HepG2 (cell line): ENCODE results near the gene API5. TPM values are rescaled to one million over a fixed set of nuclear protein-coding genes. Genes with fewer than 3 reads are reported as not detected.

Experiments used
- ATAC-seq: fragments of 200-7000 bp; cut with Tn5 transposase; 3 replicates; pipeline ENCODE4 v1.9.1; 2020; ENCODE audit warnings: mild to moderate bottlenecking, moderate library complexity
- BruUV-seq: library from RNA; stranded (reverse); fragments of 400-500 nt; replicated peaks from 2 replicates; lab custom pipeline; 2021; lab: Mats Ljungman, UMichigan
- CTCF ChIA-PET: fragments of 300-600 bp; formaldehyde crosslinking; extraction: SDS; loops from one replicate; lab custom pipeline; 2021; ENCODE audit warnings: low total read pairs, inconsistent platforms, low intra/inter-chr PET ratio; lab: Yijun Ruan, JAX
- POLR2A ChIA-PET: fragments of 350-600 bp; sonication (Branson Sonifier 250); formaldehyde crosslinking; loops from one replicate; lab custom pipeline; 2020; ENCODE audit warnings: antibody characterized with exemption, inconsistent platforms; lab: Yijun Ruan, JAX
- DNase-seq: peaks from one replicate; pipeline ENCODE4 v3.0.0-alpha.2; 2015; ENCODE audit warnings: low spot score
- FAIRE-seq: peaks from 3 replicates; lab custom pipeline; 2011; peaks lifted over from hg19 to GRCh38; lab: Jason Lieb, UNC
- H2AFZ ChIP-seq: one replicate; pipeline ENCODE4 v1.6.1; 2011; ENCODE audit warnings: low read length, inconsistent platforms
- H3K27ac ChIP-seq: fragments of 300-600 bp; 3 replicates; pipeline ENCODE4 v1.8.0; 2011; ENCODE audit warnings: mixed run types, mild to moderate bottlenecking, mixed read lengths, low read length, inconsistent platforms; ENCODE audit not compliant: insufficient read depth; ENCODE audit errors: extremely low read length
- H3K27me3 ChIP-seq, 2 experiments: fragments of 200-600 bp in 1 of 2; 2 replicates in 1 of 2; 3 replicates in 1 of 2; pipeline versions ENCODE4 v1.6.0 to v1.8.0; 2011; ENCODE audit warnings: low read length in 2 of 2, mild to moderate bottlenecking in 2 of 2, moderate library complexity in 2 of 2, inconsistent platforms in 1 of 2; ENCODE audit not compliant: insufficient read depth in 2 of 2, control insufficient read depth in 1 of 2
- H3K36me3 ChIP-seq, 2 experiments: fragments of 200-600 bp in 1 of 2; replicated peaks in 1 of 2; 2 replicates in 1 of 2; 3 replicates in 1 of 2; pipeline versions ENCODE4 v1.5.1 to v1.8.0; 2011; ENCODE audit warnings: low read length in 2 of 2, inconsistent platforms in 1 of 2; ENCODE audit not compliant: insufficient read depth in 2 of 2, control insufficient read depth in 1 of 2
- H3K4me1 ChIP-seq: 2 replicates; pipeline ENCODE4 v1.5.1; 2012; ENCODE audit warnings: low read length, inconsistent platforms; ENCODE audit not compliant: insufficient read depth
- H3K4me2 ChIP-seq: 2 replicates; pipeline ENCODE4 v1.6.0; 2011; ENCODE audit warnings: low read depth, low read length, inconsistent platforms
- H3K4me3 ChIP-seq, 3 experiments: fragments of 200-600 bp in 1 of 3; sonication (generic), shearing (Covaris generic) in 1 of 3; replicated peaks in 1 of 3; 2 replicates each; pipeline ENCODE4 v1.5.1; 2011 to 2016; ENCODE audit warnings: low read length in 3 of 3, inconsistent platforms in 2 of 3, low read depth in 2 of 3, mild to moderate bottlenecking in 2 of 3, control low read depth in 1 of 3, mixed read lengths in 1 of 3; ENCODE audit not compliant: insufficient read depth in 1 of 3
- H3K79me2 ChIP-seq: one replicate; pipeline ENCODE4 v1.6.1; 2011; ENCODE audit warnings: low read length, inconsistent platforms; ENCODE audit not compliant: insufficient read depth
- H3K9ac ChIP-seq: 2 replicates; pipeline ENCODE4 v1.6.0; 2011; ENCODE audit warnings: mild to moderate bottlenecking, low read depth, low read length, inconsistent platforms; ENCODE audit not compliant: insufficient read depth
- H3K9me3 ChIP-seq: 2 replicates; pipeline ENCODE4 v1.5.1; 2012; ENCODE audit warnings: mild to moderate bottlenecking, low read length
- H4K20me1 ChIP-seq: 2 replicates; pipeline ENCODE4 v1.6.0; 2011; ENCODE audit warnings: inconsistent platforms, mild to moderate bottlenecking, low read length, moderate library complexity; ENCODE audit not compliant: insufficient read depth
- ELF4 ChIP-seq: sonication (generic); formaldehyde crosslinking; IDR thresholded peaks from 2 replicates; pipeline ENCODE4 v1.5.0; 2020; ENCODE audit warnings: missing genetic modification reagents, mild to moderate bottlenecking, moderate library complexity, borderline replicate concordance
- HDAC2 ChIP-seq: sonication (generic); formaldehyde crosslinking; IDR thresholded peaks from 2 replicates; pipeline ENCODE4 v1.4.0; 2020; ENCODE audit warnings: missing genetic modification reagents
- KMT2A ChIP-seq: sonication (generic); formaldehyde crosslinking; IDR thresholded peaks from 2 replicates; pipeline ENCODE4 v1.4.0; 2020; ENCODE audit warnings: missing genetic modification reagents
- NR3C1 ChIP-seq: sonication (generic); formaldehyde crosslinking; IDR thresholded peaks from 2 replicates; pipeline ENCODE4 v1.4.0; 2020; ENCODE audit warnings: missing genetic modification reagents
- PBX3 ChIP-seq: sonication (generic); formaldehyde crosslinking; IDR thresholded peaks from 2 replicates; pipeline ENCODE4 v1.8.1; 2023; ENCODE audit warnings: missing genetic modification reagents, inconsistent platforms, borderline replicate concordance
- PCBP1 ChIP-seq: fragments of 200-400 bp; formaldehyde crosslinking; IDR thresholded peaks from 2 replicates; pipeline ENCODE4 v1.6.1; 2017; ENCODE audit warnings: mild to moderate bottlenecking, low read depth, low read length, borderline replicate concordance
- PTBP1 ChIP-seq: fragments of 200-400 bp; formaldehyde crosslinking; IDR thresholded peaks from 2 replicates; pipeline ENCODE4 v1.6.1; 2018; ENCODE audit warnings: low read length, low read depth; ENCODE audit not compliant: poor library complexity, severe bottlenecking
- THYN1 ChIP-seq: sonication (generic); formaldehyde crosslinking; IDR thresholded peaks from 2 replicates; pipeline ENCODE4 v1.8.1; 2023; ENCODE audit warnings: low read depth, mild to moderate bottlenecking, moderate library complexity, missing genetic modification reagents, borderline replicate concordance
- ZFP36L1 ChIP-seq: sonication (generic); formaldehyde crosslinking; IDR thresholded peaks from 2 replicates; pipeline ENCODE4 v1.8.0; 2022; ENCODE audit warnings: mild to moderate bottlenecking, missing genetic modification reagents, moderate library complexity
- ZFP90 ChIP-seq: sonication (generic); formaldehyde crosslinking; IDR thresholded peaks from 2 replicates; pipeline ENCODE4 v1.8.0; 2022; ENCODE audit warnings: missing genetic modification reagents, mild to moderate bottlenecking, inconsistent platforms, borderline replicate concordance
- ZNF260 ChIP-seq: sonication (generic); formaldehyde crosslinking; IDR thresholded peaks from 2 replicates; pipeline ENCODE4 v1.4.0; 2020; ENCODE audit warnings: missing genetic modification reagents, low read depth, mild to moderate bottlenecking, borderline replicate concordance
- ZNF326 ChIP-seq: sonication (generic); formaldehyde crosslinking; IDR thresholded peaks from 2 replicates; pipeline ENCODE4 v1.4.0; 2020; ENCODE audit warnings: missing genetic modification reagents, borderline replicate concordance
- ZNF350 ChIP-seq: sonication (generic); formaldehyde crosslinking; IDR thresholded peaks from 2 replicates; pipeline ENCODE4 v1.4.0; 2020; ENCODE audit warnings: mild to moderate bottlenecking, low read depth, missing genetic modification reagents, borderline replicate concordance
- ZNF441 ChIP-seq: sonication (generic); formaldehyde crosslinking; IDR thresholded peaks from 2 replicates; pipeline ENCODE4 v1.7.0; 2021; ENCODE audit warnings: missing genetic modification reagents, borderline replicate concordance
- ZNF503 ChIP-seq: sonication (generic); formaldehyde crosslinking; IDR thresholded peaks from 2 replicates; pipeline ENCODE4 v1.4.0; 2020; ENCODE audit warnings: missing genetic modification reagents
- ZNF770 ChIP-seq: sonication (generic); formaldehyde crosslinking; IDR thresholded peaks from 2 replicates; pipeline ENCODE4 v1.5.0; 2020; ENCODE audit warnings: mild to moderate bottlenecking, missing genetic modification reagents
- ZNF800 ChIP-seq: sonication (generic); formaldehyde crosslinking; IDR thresholded peaks from 2 replicates; pipeline ENCODE4 v1.4.0; 2020; ENCODE audit warnings: missing genetic modification reagents
- ZNF816 ChIP-seq: sonication (generic); formaldehyde crosslinking; IDR thresholded peaks from 2 replicates; pipeline ENCODE4 v1.8.0; 2022; ENCODE audit warnings: missing genetic modification reagents, mild to moderate bottlenecking, borderline replicate concordance
- in situ Hi-C: cut with HindIII; loops from 2 replicates; pipeline ENCODE4 v1.10.0; 2017; ENCODE audit warnings: low pct_unique_long_range_greater_than_20kb; ENCODE audit not compliant: extremely low pct_ligation_motif_present
- intact Hi-C: fragments of 100-400 bp; cut with micrococcal nuclease; formaldehyde crosslinking; loops from one replicate; pipeline ENCODE4 v1.10.0; 2022; ENCODE audit not compliant: unreplicated experiment
- polyA plus RNA-seq, 8 experiments: library from polyadenylated mRNA; depleted of rRNA in 3 of 8; stranded (reverse) in 7 of 8; unstranded in 1 of 8; fragments of >200 nt; fragmentation: Illumina TruSeq in 4 of 8; extraction: Trizol in 4 of 8; gene quantifications; 2 replicates each; pipeline versions ENCODE4 v1.2.1 to v1.2.3, GENCODE V29; 2011 to 2016; ENCODE audit warnings: low read depth in 4 of 8, missing spikeins in 1 of 8, mixed read lengths in 1 of 8; ENCODE audit not compliant: insufficient read depth in 1 of 8
- total RNA-seq, 5 experiments: library from RNA; depleted of rRNA; stranded (reverse); fragments of >200 nt; fragmentation: Illumina TruSeq; extraction: Trizol; gene quantifications; 2 replicates each; pipeline ENCODE4 v1.2.3, GENCODE V29; 2016; ENCODE audit warnings: low read depth in 1 of 5

The API5 gene
- total and polyA plus RNA-seq, 2 of the 13 experiments (the other 11 are each of a cell fraction or from before 2014, with no cell fraction given) = 21.6 to 59.0 TPM

GRCh38 chr11:43341159-43341558 is 29.4 kb downstream of the API5 start:
- no peak overlapping the region for H2AFZ ChIP-seq
- H3K79me2 ChIP-seq = no peaks in the 10 kb centered on the region
- DNase-seq = no peak
- no peaks in the 10 kb centered on the region for H3K27me3 ChIP-seq
- TF ChIP-seq ZFP36L1 (CRISPR knock-in tag) (no peak), ELF4 (no peak), ZFP90 (no peak), ZNF260 (CRISPR knock-in tag) (no peak), PTBP1 (no peak), HDAC2 (CRISPR knock-in tag) (no peak), PBX3 (CRISPR knock-in tag) (no peak), ZNF441 (no peak), ZNF326 (no peak), ZNF816 (no peak), NR3C1 (CRISPR knock-in tag) (no peak), ZNF350 (CRISPR knock-in tag) (no peak), PCBP1 (no peak), KMT2A (CRISPR knock-in tag) (no peak), ZNF800 (CRISPR knock-in tag) (no peak), ZNF503 (no peak), THYN1 (CRISPR knock-in tag) (no peak), ZNF770 (no peak)
- in situ Hi-C loops (no loop called here), intact Hi-C loops (no loop called here)
- no peak for FAIRE-seq
- H3K9me3 ChIP-seq = no peaks in the 10 kb centered on the region
- H3K4me2 ChIP-seq = no peak overlapping the region
- POLR2A ChIA-PET = no interaction called here
- no peaks in the 10 kb centered on the region for H4K20me1 ChIP-seq
- H3K27ac ChIP-seq = no peak overlapping the region
- CTCF ChIA-PET = no interaction called here
- H3K4me3 ChIP-seq = no peak overlapping the region
- ATAC-seq = no peak
- no peaks in the 10 kb centered on the region for H3K4me1 ChIP-seq
- no TSS peak for BruUV-seq
- H3K9ac ChIP-seq = no peak overlapping the region
- H3K36me3 ChIP-seq = peaks cover 6 to 42% of the 10 kb centered on the region in 2 experiments
